ENCODE data around the gene MICA. TPM values are rescaled to one million over a fixed set of nuclear protein-coding genes. Genes with fewer than 3 reads are reported as not detected.

MICA gene
- polyA plus RNA-seq (2013, experiment 1 of 2), result 9.6 TPM
- polyA plus RNA-seq (2013, experiment 2 of 2), result 10.0 TPM

DNA sequence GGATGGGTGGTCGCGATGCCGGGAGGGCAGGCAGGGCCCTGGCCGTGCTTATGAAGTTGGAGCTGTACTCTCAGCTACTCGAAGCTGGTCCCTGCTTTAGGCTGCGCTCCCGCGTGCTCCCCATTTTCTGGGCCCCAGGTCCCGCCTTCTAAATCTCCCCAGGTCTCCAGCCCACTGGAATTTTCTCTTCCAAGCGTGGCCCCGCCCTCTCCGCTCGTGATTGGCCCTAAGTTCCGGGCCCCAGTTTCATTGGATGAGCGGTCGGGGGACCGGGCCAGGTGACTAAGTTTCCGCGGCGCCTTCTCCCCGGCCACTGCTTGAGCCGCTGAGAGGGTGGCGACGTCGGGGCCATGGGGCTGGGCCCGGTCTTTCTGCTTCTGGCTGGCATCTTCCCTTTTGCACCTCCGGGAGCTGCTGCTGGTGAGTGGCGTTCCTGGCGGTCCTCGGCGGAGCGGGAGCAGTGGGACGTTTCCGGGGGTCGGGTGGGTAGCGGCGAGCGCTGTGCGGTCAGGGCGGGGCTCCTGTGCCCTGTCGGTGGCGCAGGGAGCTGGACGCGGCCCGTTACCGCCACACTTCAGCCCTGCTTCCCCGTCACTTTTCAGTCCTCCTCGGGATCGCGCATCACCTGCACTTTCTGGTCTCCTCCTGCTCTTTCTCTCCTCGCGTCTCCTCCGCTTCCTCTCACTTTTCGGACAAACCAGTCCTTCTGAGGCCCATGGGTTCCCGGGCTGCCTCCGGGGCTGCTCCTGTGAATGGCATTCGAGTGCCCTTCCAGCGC, at the start of gene MICA:
MICA (plus strand) TSS at position 313 of the 778 bp plus-strand sequence; CDS start at position 351, 38 bp downstream.
- peak within 1 kb of the TSS; percentile 24 for H3K4ac ChIP-seq (ENCODE audit: low read depth, low read length)
- H3K27me3 ChIP-seq (ENCODE audit: insufficient read depth, low read length, poor library complexity), result no peaks in the 10 kb centered on the region
- peak within 1 kb of the TSS; percentile 56 for H3K27ac ChIP-seq (ENCODE audit: low read depth, low read length)
- peak within 1 kb of the TSS; percentile 87 for H3K4me2 ChIP-seq (ENCODE audit: low read length)
- no CpG with 5 or more reads among the region's 58 CpGs for WGBS (ENCODE audit: extremely low coverage, insufficient coverage, low lambda C conversion rate)
- peak within 1 kb of the TSS; percentile 96 for H3K4me3 ChIP-seq (ENCODE audit: low read length)
- no peak within 1 kb of the TSS for H4K5ac ChIP-seq (ENCODE audit: low read length)
- H2BK5ac ChIP-seq (ENCODE audit: low read length), result peak within 1 kb of the TSS; percentile 82
- peak within 1 kb of the TSS; percentile 92 for H3K56ac ChIP-seq (ENCODE audit: low read length)
- H3K4me1 ChIP-seq (ENCODE audit: control insufficient read depth, low read depth, low read length), result peaks cover 6% of the 10 kb centered on the region
- H3K36me3 ChIP-seq (ENCODE audit: control insufficient read depth, insufficient read depth, low read length), result no peaks in the 10 kb centered on the region
- H3K79me1 ChIP-seq (ENCODE audit: low read length), result peaks cover 5% of the 10 kb centered on the region
- H2BK15ac ChIP-seq (replicated peaks; ENCODE audit: low read depth), result no peak within 1 kb of the TSS
- H3K18ac ChIP-seq (ENCODE audit: low read length), result no peak within 1 kb of the TSS
- H3K23ac ChIP-seq (ENCODE audit: low read length), result no peak within 1 kb of the TSS
- H4K8ac ChIP-seq (ENCODE audit: low read depth, low read length), result no peak within 1 kb of the TSS
- H2BK120ac ChIP-seq (ENCODE audit: low read depth, low read length), result no peak within 1 kb of the TSS
- H2AK5ac ChIP-seq (ENCODE audit: low read length), result no peak within 1 kb of the TSS
- peak within 1 kb of the TSS; percentile 96 for H3K9ac ChIP-seq (ENCODE audit: low read length)
- peak; percentile 96 for DNase-seq
- H3K79me2 ChIP-seq (ENCODE audit: control insufficient read depth, insufficient read depth, low read length), result peaks cover 31% of the 10 kb centered on the region

DNA sequence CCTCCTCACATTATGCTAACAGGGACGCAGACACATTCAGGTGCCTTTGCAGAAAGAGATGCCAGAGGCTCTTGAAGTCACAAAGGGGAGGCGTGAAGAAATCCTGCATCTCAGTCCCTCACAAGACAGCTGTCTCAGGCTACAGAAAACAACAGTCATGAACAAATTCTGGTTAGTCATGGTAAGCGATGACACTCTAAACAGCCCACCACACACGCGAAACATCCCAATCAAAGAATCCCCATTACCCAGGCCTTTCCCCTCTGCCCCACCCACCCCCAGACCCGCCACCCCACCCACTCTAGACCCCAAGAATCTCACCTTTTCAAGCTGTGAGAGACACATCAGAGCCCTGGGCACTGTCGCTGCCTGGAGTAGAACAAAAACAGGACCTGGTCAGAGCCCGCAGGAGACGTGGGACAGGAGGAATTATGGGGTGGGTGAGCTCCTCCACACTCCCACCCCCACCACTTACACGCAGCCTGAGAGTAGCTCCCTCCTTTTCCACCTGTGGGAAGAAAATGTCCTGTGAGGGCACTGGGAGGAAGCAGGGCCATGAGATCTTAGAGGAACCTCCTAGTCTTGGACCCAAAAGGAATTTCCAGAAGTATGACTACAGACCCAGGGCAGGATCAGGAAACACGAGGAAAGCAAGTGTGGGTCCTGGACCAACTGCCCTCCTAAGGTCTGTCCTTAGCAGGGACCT, 49.1 kb upstream of the MICA start:
- H3K4ac ChIP-seq (ENCODE audit: low read depth, low read length), result no peak overlapping the region
- H2BK120ac ChIP-seq (ENCODE audit: low read depth, low read length), result no peak overlapping the region
- no peak overlapping the region for H4K8ac ChIP-seq (ENCODE audit: low read depth, low read length)
- no peak for DNase-seq
- H3K27ac ChIP-seq (ENCODE audit: low read depth, low read length), result no peak overlapping the region
- H2AK5ac ChIP-seq (ENCODE audit: low read length), result no peak overlapping the region
- no peak overlapping the region for H3K18ac ChIP-seq (ENCODE audit: low read length)
- H4K5ac ChIP-seq (ENCODE audit: low read length), result no peak overlapping the region
- H3K4me1 ChIP-seq (ENCODE audit: control insufficient read depth, low read depth, low read length), result no peaks in the 10 kb centered on the region
- H2BK5ac ChIP-seq (ENCODE audit: low read length), result no peak overlapping the region
- H3K36me3 ChIP-seq (ENCODE audit: control insufficient read depth, insufficient read depth, low read length), result no peaks in the 10 kb centered on the region
- no peak overlapping the region for H3K4me3 ChIP-seq (ENCODE audit: low read length)
- H3K4me2 ChIP-seq (ENCODE audit: low read length), result no peak overlapping the region
- H3K79me2 ChIP-seq (ENCODE audit: control insufficient read depth, insufficient read depth, low read length), result no peaks in the 10 kb centered on the region
- H3K23ac ChIP-seq (ENCODE audit: low read length), result no peak overlapping the region
- no peaks in the 10 kb centered on the region for H3K79me1 ChIP-seq (ENCODE audit: low read length)
- WGBS (ENCODE audit: extremely low coverage, insufficient coverage, low lambda C conversion rate), result no CpG with 5 or more reads among the region's 11 CpGs
- no peak overlapping the region for H2BK15ac ChIP-seq (replicated peaks; ENCODE audit: low read depth)
- H3K9ac ChIP-seq (ENCODE audit: low read length), result no peak overlapping the region
- H3K27me3 ChIP-seq (ENCODE audit: insufficient read depth, low read length, poor library complexity), result peaks cover 12% of the 10 kb centered on the region
- no peak overlapping the region for H3K56ac ChIP-seq (ENCODE audit: low read length)

DNA sequence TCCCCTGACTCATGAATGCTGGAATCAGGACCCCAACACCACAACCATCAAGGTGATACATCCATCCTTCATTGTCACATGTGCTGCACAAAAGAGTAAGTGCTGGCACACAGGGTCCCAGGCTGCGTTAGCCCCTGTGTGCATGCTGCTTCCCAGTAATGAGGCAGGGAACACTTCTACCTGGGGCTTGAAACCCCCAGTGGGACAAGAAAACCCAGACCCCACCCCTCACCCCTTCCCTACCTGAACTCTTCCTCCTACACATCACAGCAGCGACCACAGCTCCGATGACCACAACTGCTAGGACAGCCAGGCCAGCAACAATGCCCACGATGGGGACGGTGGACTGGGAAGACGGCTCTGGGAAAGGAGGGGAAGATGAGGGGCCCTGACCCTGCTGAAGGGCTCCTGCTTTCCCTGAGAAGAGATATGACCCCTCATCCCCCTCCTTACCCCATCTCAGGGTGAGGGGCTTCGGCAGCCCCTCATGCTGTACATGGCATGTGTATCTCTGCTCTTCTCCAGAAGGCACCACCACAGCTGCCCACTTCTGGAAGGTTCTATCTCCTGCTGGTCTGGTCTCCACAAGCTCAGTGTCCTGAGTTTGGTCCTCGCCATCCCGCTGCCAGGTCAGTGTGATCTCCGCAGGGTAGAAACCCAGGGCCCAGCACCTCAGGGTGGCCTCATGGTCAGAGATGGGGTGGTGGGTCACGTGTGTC, 48.4 kb upstream of the MICA start:
- H3K23ac ChIP-seq (ENCODE audit: low read length), result no peak overlapping the region
- no peaks in the 10 kb centered on the region for H3K79me1 ChIP-seq (ENCODE audit: low read length)
- no peak overlapping the region for H3K18ac ChIP-seq (ENCODE audit: low read length)
- no peak overlapping the region for H4K5ac ChIP-seq (ENCODE audit: low read length)
- no peak overlapping the region for H2BK5ac ChIP-seq (ENCODE audit: low read length)
- H3K4me1 ChIP-seq (ENCODE audit: control insufficient read depth, low read depth, low read length), result no peaks in the 10 kb centered on the region
- H3K27ac ChIP-seq (ENCODE audit: low read depth, low read length), result no peak overlapping the region
- H2AK5ac ChIP-seq (ENCODE audit: low read length), result no peak overlapping the region
- H4K8ac ChIP-seq (ENCODE audit: low read depth, low read length), result no peak overlapping the region
- H3K79me2 ChIP-seq (ENCODE audit: control insufficient read depth, insufficient read depth, low read length), result no peaks in the 10 kb centered on the region
- H2BK120ac ChIP-seq (ENCODE audit: low read depth, low read length), result no peak overlapping the region
- H3K27me3 ChIP-seq (ENCODE audit: insufficient read depth, low read length, poor library complexity), result peaks cover 14% of the 10 kb centered on the region
- H3K4me2 ChIP-seq (ENCODE audit: low read length), result no peak overlapping the region
- WGBS (ENCODE audit: extremely low coverage, insufficient coverage, low lambda C conversion rate), result no CpG with 5 or more reads among the region's 11 CpGs
- no peaks in the 10 kb centered on the region for H3K36me3 ChIP-seq (ENCODE audit: control insufficient read depth, insufficient read depth, low read length)
- no peak overlapping the region for H2BK15ac ChIP-seq (replicated peaks; ENCODE audit: low read depth)
- no peak for DNase-seq
- H3K56ac ChIP-seq (ENCODE audit: low read length), result no peak overlapping the region
- H3K9ac ChIP-seq (ENCODE audit: low read length), result no peak overlapping the region
- H3K4ac ChIP-seq (ENCODE audit: low read depth, low read length), result no peak overlapping the region
- no peak overlapping the region for H3K4me3 ChIP-seq (ENCODE audit: low read length)

DNA sequence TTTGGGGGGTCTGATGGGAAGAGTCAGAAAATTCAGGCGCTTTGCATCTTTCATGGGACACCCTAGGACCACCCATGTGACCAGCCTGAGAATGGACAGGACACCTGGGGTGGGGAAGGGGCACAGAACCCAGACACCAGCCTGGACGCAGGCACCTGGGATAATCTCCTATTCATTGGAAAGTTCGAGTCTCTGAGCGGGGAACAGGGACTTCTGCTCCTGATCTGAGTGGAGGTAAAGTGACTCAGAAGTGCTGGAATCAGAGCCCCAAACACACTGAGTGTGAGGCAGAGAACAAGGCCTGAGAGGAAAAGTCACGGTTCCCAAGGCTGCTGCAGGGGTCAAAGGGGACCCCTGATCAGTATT, 47.8 kb upstream of the MICA start:
- H3K27ac ChIP-seq (ENCODE audit: low read depth, low read length), result no peak overlapping the region
- H3K9ac ChIP-seq (ENCODE audit: low read length), result no peak overlapping the region
- DNase-seq, result no peak
- no peak overlapping the region for H4K8ac ChIP-seq (ENCODE audit: low read depth, low read length)
- H2BK5ac ChIP-seq (ENCODE audit: low read length), result no peak overlapping the region
- H2BK15ac ChIP-seq (replicated peaks; ENCODE audit: low read depth), result no peak overlapping the region
- H3K79me1 ChIP-seq (ENCODE audit: low read length), result no peaks in the 10 kb centered on the region
- no peak overlapping the region for H3K4me3 ChIP-seq (ENCODE audit: low read length)
- no peaks in the 10 kb centered on the region for H3K36me3 ChIP-seq (ENCODE audit: control insufficient read depth, insufficient read depth, low read length)
- no peaks in the 10 kb centered on the region for H3K79me2 ChIP-seq (ENCODE audit: control insufficient read depth, insufficient read depth, low read length)
- H3K4me1 ChIP-seq (ENCODE audit: control insufficient read depth, low read depth, low read length), result no peaks in the 10 kb centered on the region
- H3K4ac ChIP-seq (ENCODE audit: low read depth, low read length), result no peak overlapping the region
- H3K56ac ChIP-seq (ENCODE audit: low read length), result no peak overlapping the region
- no peak overlapping the region for H4K5ac ChIP-seq (ENCODE audit: low read length)
- no peak overlapping the region for H3K4me2 ChIP-seq (ENCODE audit: low read length)
- H3K18ac ChIP-seq (ENCODE audit: low read length), result no peak overlapping the region
- H3K27me3 ChIP-seq (ENCODE audit: insufficient read depth, low read length, poor library complexity), result peaks cover 14% of the 10 kb centered on the region
- H3K23ac ChIP-seq (ENCODE audit: low read length), result no peak overlapping the region
- WGBS (ENCODE audit: extremely low coverage, insufficient coverage, low lambda C conversion rate), result no CpG with 5 or more reads among the region's 5 CpGs
- H2AK5ac ChIP-seq (ENCODE audit: low read length), result no peak overlapping the region
- no peak overlapping the region for H2BK120ac ChIP-seq (ENCODE audit: low read depth, low read length)

DNA sequence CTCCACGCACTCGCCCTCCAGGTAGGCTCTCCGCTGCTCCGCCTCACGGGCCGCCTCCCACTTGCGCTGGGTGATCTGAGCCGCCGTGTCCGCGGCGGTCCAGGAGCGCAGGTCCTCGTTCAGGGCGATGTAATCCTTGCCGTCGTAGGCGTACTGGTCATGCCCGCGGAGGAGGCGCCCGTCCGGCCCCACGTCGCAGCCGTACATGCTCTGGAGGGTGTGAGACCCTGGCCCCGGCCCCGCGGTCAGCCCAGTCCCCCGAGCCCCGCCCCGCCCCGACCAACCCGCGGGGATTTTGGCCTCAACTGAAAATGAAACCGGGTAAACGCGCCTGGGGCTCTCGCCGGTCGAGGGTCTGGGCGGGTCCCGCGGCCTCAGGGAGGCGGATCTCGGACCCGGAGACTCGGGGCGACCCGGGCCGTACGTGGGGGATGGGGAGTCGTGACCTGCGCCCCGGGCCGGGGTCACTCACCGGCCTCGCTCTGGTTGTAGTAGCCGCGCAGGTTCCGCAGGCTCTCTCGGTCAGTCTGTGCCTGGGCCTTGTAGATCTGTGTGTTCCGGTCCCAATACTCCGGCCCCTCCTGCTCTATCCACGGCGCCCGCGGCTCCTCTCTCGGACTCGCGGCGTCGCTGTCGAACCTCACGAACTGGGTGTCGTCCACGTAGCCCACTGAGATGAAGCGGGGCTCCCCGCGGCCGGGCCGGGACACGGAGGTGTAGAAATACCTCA, 47.0 kb upstream of the MICA start:
- Histone ChIP-seq H3K18ac (ENCODE audit: low read length) (no peak overlapping the region), H2AK5ac (ENCODE audit: low read length) (no peak overlapping the region), H3K9ac (ENCODE audit: low read length) (peak overlapping the region; percentile 38), H2BK5ac (ENCODE audit: low read length) (no peak overlapping the region), H3K4me1 (ENCODE audit: control insufficient read depth, low read depth, low read length) (no peaks in the 10 kb centered on the region), H2BK120ac (ENCODE audit: low read depth, low read length) (no peak overlapping the region), H3K79me1 (ENCODE audit: low read length) (no peaks in the 10 kb centered on the region), H2BK15ac (replicated peaks; ENCODE audit: low read depth) (no peak overlapping the region), H4K8ac (ENCODE audit: low read depth, low read length) (no peak overlapping the region), H3K56ac (ENCODE audit: low read length) (peak overlapping the region; percentile 67), H3K4ac (ENCODE audit: low read depth, low read length) (no peak overlapping the region), H3K27ac (ENCODE audit: low read depth, low read length) (no peak overlapping the region), H3K4me2 (ENCODE audit: low read length) (peak overlapping the region; percentile 54), H3K4me3 (ENCODE audit: low read length) (no peak overlapping the region), H3K36me3 (ENCODE audit: control insufficient read depth, insufficient read depth, low read length) (no peaks in the 10 kb centered on the region), H4K5ac (ENCODE audit: low read length) (no peak overlapping the region), H3K23ac (ENCODE audit: low read length) (no peak overlapping the region), H3K79me2 (ENCODE audit: control insufficient read depth, insufficient read depth, low read length) (no peaks in the 10 kb centered on the region), H3K27me3 (ENCODE audit: insufficient read depth, low read length, poor library complexity) (peaks cover 14% of the 10 kb centered on the region)
- DNase-seq, result no peak
- WGBS (ENCODE audit: extremely low coverage, insufficient coverage, low lambda C conversion rate), result no CpG with 5 or more reads among the region's 83 CpGs

Data from mesendoderm (in vitro differentiated cells).